ENCODE measurements around the gene RSPH1. TPM values are rescaled to one million over a fixed set of nuclear protein-coding genes. Genes with fewer than 3 reads are reported as not detected.
A peak's percentile ranks its signal among the peaks of the same experiment; 100 is the strongest.

RSPH1 gene
- total RNA-seq, 1 donor from 2014 or later, result 0.82 TPM

- Mint-ChIP-seq H3K27me3 (ENCODE audit: unreplicated experiment) (peaks cover 1% of the 10 kb centered on the region), H3K9me3 (ENCODE audit: unreplicated experiment) (no peaks in the 10 kb centered on the region), H3K4me1 (ENCODE audit: unreplicated experiment) (peaks cover 22% of the 10 kb centered on the region), H3K4me3 (ENCODE audit: unreplicated experiment) (no peak overlapping the region), H3K36me3 (ENCODE audit: low read depth, unreplicated experiment) (no peaks in the 10 kb centered on the region), H3K27ac (ENCODE audit: unreplicated experiment) (no peak overlapping the region)
- DNase-seq (ENCODE audit: low spot score), result no peak
- TF ChIP-seq, protein P1, sequence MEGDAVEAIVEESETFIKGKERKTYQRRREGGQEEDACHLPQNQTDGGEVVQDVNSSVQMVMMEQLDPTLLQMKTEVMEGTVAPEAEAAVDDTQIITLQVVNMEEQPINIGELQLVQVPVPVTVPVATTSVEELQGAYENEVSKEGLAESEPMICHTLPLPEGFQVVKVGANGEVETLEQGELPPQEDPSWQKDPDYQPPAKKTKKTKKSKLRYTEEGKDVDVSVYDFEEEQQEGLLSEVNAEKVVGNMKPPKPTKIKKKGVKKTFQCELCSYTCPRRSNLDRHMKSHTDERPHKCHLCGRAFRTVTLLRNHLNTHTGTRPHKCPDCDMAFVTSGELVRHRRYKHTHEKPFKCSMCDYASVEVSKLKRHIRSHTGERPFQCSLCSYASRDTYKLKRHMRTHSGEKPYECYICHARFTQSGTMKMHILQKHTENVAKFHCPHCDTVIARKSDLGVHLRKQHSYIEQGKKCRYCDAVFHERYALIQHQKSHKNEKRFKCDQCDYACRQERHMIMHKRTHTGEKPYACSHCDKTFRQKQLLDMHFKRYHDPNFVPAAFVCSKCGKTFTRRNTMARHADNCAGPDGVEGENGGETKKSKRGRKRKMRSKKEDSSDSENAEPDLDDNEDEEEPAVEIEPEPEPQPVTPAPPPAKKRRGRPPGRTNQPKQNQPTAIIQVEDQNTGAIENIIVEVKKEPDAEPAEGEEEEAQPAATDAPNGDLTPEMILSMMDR (IDR thresholded peaks at IDR 0.05; ENCODE audit: unreplicated experiment), result no peak
These were observed 40.1 kb downstream of the RSPH1 start for GRCh38 chr21:42455754-42456440.

DNA sequence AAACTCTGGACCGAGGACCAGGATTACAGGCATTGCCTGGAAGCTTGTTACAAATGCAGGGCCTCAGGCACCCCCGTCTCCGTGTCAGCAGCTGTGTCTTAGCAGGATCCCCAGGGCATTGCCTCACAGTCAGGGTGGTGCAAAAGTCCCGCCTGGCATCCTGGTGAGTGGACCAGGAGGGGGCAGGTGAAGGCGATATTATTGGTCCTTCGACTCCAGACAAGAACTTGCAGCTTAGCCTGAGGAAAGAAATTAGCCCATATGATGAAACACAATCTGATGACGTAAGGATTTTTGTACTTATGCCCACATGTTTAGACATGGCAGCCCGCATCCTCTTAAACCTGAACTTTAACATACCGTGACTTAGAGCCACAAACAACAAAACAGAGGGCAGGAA, 40.8 kb downstream of the RSPH1 start:
- Mint-ChIP-seq H3K36me3 (ENCODE audit: low read depth, unreplicated experiment) (no peaks in the 10 kb centered on the region), H3K4me3 (ENCODE audit: unreplicated experiment) (no peak overlapping the region), H3K27me3 (ENCODE audit: unreplicated experiment) (peaks cover 1% of the 10 kb centered on the region), H3K4me1 (ENCODE audit: unreplicated experiment) (peaks cover 22% of the 10 kb centered on the region), H3K9me3 (ENCODE audit: unreplicated experiment) (no peaks in the 10 kb centered on the region), H3K27ac (ENCODE audit: unreplicated experiment) (peak overlapping the region; percentile 59)
- TF ChIP-seq, protein P1 (IDR thresholded peaks at IDR 0.05; ENCODE audit: unreplicated experiment), result no peak
- no peak for DNase-seq (ENCODE audit: low spot score)

- Mint-ChIP-seq H3K36me3 (ENCODE audit: low read depth, unreplicated experiment) (no peaks in the 10 kb centered on the region), H3K4me1 (ENCODE audit: unreplicated experiment) (peaks cover 26% of the 10 kb centered on the region), H3K27me3 (ENCODE audit: unreplicated experiment) (peaks cover 1% of the 10 kb centered on the region), H3K27ac (ENCODE audit: unreplicated experiment) (no peak overlapping the region), H3K9me3 (ENCODE audit: unreplicated experiment) (no peaks in the 10 kb centered on the region), H3K4me3 (ENCODE audit: unreplicated experiment) (no peak overlapping the region)
- TF ChIP-seq, protein P1 (IDR thresholded peaks at IDR 0.05; ENCODE audit: unreplicated experiment), result no peak
- no peak for DNase-seq (ENCODE audit: low spot score)
These were observed 41.2 kb downstream of the RSPH1 start for GRCh38 chr21:42454786-42455185.

GRCh38 chr21:42453986-42454570, 41.9 kb downstream of the RSPH1 start:
- TF ChIP-seq, protein P1 (IDR thresholded peaks at IDR 0.05; ENCODE audit: unreplicated experiment), result no peak
- Mint-ChIP-seq H3K9me3 (ENCODE audit: unreplicated experiment) (no peaks in the 10 kb centered on the region), H3K27ac (ENCODE audit: unreplicated experiment) (no peak overlapping the region), H3K4me1 (ENCODE audit: unreplicated experiment) (peaks cover 30% of the 10 kb centered on the region), H3K27me3 (ENCODE audit: unreplicated experiment) (peaks cover 1% of the 10 kb centered on the region), H3K36me3 (ENCODE audit: low read depth, unreplicated experiment) (no peaks in the 10 kb centered on the region), H3K4me3 (ENCODE audit: unreplicated experiment) (no peak overlapping the region)
- no peak for DNase-seq (ENCODE audit: low spot score)
